Measurements from ENCODE around the gene CPT1A. TPM values are rescaled to one million over a fixed set of nuclear protein-coding genes. Genes with fewer than 3 reads are reported as not detected.

Gene CPT1A
- total RNA-seq, 2 donors from 2014 or later: 26.7 to 32.3 TPM

DNA sequence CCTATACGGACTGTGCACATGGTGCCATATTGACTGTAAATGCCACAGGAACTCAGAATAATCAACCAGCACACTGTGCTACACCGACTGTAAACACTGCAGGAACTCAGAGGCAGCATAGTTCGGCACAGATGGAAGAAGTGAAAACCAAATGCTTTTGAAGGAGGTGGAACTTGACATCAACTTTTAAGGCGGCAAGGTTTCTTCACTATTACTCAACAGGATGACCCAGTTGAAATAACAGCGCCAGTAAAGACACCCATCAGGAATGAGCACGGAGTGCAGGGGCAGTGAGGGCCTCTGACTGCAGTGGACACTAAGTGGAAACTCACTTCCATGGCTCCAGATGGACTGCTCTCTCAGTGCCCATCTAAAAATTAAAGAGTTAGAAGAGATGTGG is 106.1 kb downstream of the CPT1A start:
- ATAC-seq: peak in 1 of 2 donors; percentile 25

DNA sequence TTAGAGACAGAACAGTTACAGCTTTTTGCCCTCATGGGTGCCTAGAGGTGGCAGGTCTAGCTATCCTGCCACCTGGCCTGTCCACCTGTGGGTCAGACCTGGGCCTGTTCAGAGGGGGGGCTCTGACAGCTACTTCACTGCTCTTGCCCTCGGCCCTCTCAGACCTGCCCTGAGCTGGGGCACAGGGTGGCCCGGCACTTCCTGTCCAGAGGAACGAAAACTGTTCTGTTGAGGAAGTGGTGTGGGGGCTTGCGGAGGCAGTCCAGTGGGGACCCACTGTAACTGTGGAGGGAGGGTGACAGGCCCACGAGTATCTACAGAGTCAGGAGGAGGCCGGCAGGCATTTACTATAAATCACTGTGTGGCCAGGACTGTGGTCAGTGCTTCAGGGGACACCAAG is 106.6 kb downstream of the CPT1A start:
- no peaks in the 10 kb centered on the region for H3K36me3 Mint-ChIP-seq
- no peak overlapping the region for H3K27ac Mint-ChIP-seq
- H3K9me3 Mint-ChIP-seq: no peaks in the 10 kb centered on the region
- DNase-seq (ENCODE audit: low spot score) (no peak), ATAC-seq (peak; percentile 24 to 50)
- H3K4me3 Mint-ChIP-seq: no peak overlapping the region
- H3K4me1 Mint-ChIP-seq (ENCODE audit: low read depth in 2 of 2): no peaks in the 10 kb centered on the region
- H3K27me3 Mint-ChIP-seq: peaks cover 0 to 8% of the 10 kb centered on the region in 2 donors

More for the DNA sequence above, 106.1 kb downstream of the CPT1A start:
- H3K9me3 Mint-ChIP-seq: no peaks in the 10 kb centered on the region
- H3K36me3 Mint-ChIP-seq: no peaks in the 10 kb centered on the region
- H3K27me3 Mint-ChIP-seq: peaks cover 0 to 8% of the 10 kb centered on the region in 2 donors
- no peak overlapping the region for H3K27ac Mint-ChIP-seq
- no peak overlapping the region for H3K4me3 Mint-ChIP-seq
- DNase-seq (ENCODE audit: low spot score): no peak
- H3K4me1 Mint-ChIP-seq (ENCODE audit: low read depth in 2 of 2): no peaks in the 10 kb centered on the region

- H3K4me3 Mint-ChIP-seq: no peak overlapping the region
These were observed 107.6 kb downstream of the CPT1A start for GRCh38 chr11:68734111-68734510.

GRCh38 chr11:68727783-68728182 is 113.9 kb downstream of the CPT1A start:
- ATAC-seq (no peak), DNase-seq (ENCODE audit: low spot score) (no peak)
- H3K27ac Mint-ChIP-seq: no peak overlapping the region
- no peaks in the 10 kb centered on the region for H3K36me3 Mint-ChIP-seq
- no peaks in the 10 kb centered on the region for H3K4me1 Mint-ChIP-seq (ENCODE audit: low read depth in 2 of 2)
- peaks cover 0 to 15% of the 10 kb centered on the region in 2 donors for H3K27me3 Mint-ChIP-seq
- no peak overlapping the region for H3K4me3 Mint-ChIP-seq
- H3K9me3 Mint-ChIP-seq: no peaks in the 10 kb centered on the region

More at GRCh38 chr11:68734111-68734510, 107.6 kb downstream of the CPT1A start:
- Mint-ChIP-seq H3K9me3 (no peaks in the 10 kb centered on the region), H3K36me3 (no peaks in the 10 kb centered on the region), H3K4me1 (ENCODE audit: low read depth in 2 of 2) (no peaks in the 10 kb centered on the region), H3K27me3 (peaks cover 0 to 8% of the 10 kb centered on the region in 2 donors), H3K27ac (no peak overlapping the region)
- DNase-seq (ENCODE audit: low spot score) (no peak), ATAC-seq (no peak)

- no peak for DNase-seq (ENCODE audit: low spot score)
- Mint-ChIP-seq H3K4me3 (no peak overlapping the region), H3K9me3 (no peaks in the 10 kb centered on the region), H3K4me1 (ENCODE audit: low read depth in 2 of 2) (no peaks in the 10 kb centered on the region), H3K27me3 (peaks cover 27% of the 10 kb centered on the region in 2 donors), H3K36me3 (no peaks in the 10 kb centered on the region), H3K27ac (no peak overlapping the region)
- no peak for ATAC-seq
These were observed 117.4 kb downstream of the CPT1A start for GRCh38 chr11:68724293-68724692.

- Mint-ChIP-seq H3K27me3 (peaks cover 27 to 36% of the 10 kb centered on the region in 2 donors), H3K27ac (no peak overlapping the region), H3K9me3 (no peaks in the 10 kb centered on the region), H3K4me3 (no peak overlapping the region), H3K36me3 (no peaks in the 10 kb centered on the region), H3K4me1 (ENCODE audit: low read depth in 2 of 2) (no peaks in the 10 kb centered on the region)
- ATAC-seq (no peak), DNase-seq (ENCODE audit: low spot score) (no peak)
These were observed 119.6 kb downstream of the CPT1A start for GRCh38 chr11:68722143-68722542.

- DNase-seq (ENCODE audit: low spot score): no peak
- no peaks in the 10 kb centered on the region for H3K9me3 Mint-ChIP-seq
- no peak for ATAC-seq
- no peaks in the 10 kb centered on the region for H3K4me1 Mint-ChIP-seq (ENCODE audit: low read depth in 2 of 2)
- H3K4me3 Mint-ChIP-seq: no peak overlapping the region
- H3K27ac Mint-ChIP-seq: no peak overlapping the region
- no peaks in the 10 kb centered on the region for H3K36me3 Mint-ChIP-seq
- H3K27me3 Mint-ChIP-seq: peaks cover 27 to 38% of the 10 kb centered on the region in 2 donors
These were observed 120.6 kb downstream of the CPT1A start for GRCh38 chr11:68721075-68721474.

- no peak overlapping the region for H3K27ac Mint-ChIP-seq
These were observed 126.1 kb downstream of the CPT1A start for GRCh38 chr11:68715456-68716122.

DNA sequence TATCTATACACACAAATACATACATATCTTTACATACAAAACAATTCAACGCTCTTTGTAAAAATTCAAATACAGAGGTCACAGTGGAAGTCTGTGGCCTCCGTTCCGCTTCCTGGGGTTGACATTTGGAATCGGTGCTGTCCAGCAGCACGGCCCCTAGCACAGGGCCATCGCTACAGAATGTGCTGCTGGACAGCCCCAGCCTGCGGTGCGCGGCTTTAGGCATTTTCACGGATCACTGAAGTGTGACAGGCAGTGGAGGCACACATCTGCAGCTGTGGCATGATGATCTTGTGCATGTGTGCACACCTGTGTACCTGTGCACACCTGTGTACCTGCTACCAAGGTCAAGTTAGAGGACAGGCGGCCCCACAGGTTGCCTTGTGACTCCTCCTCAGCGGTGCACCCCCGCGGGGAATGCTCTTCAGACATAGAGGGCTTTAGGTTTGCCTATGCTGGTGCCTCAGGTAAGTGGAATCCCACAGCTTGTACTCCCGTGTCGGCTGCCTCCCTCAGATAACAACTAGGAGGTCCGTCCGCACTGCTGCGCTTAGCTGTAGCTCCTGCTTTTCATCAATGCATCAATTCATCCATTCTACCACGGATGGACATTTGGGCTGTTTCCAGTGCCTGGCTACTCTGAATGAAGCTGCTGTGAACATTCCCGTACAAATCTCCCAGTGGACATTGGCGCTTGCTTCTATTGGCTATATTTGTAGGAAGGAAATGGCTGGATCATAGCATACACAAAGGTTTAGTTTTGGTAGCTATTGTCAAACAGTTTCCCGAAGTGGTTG is 127.5 kb downstream of the CPT1A start:
- Mint-ChIP-seq H3K36me3 (no peaks in the 10 kb centered on the region), H3K9me3 (no peaks in the 10 kb centered on the region), H3K27ac (no peak overlapping the region), H3K4me3 (no peak overlapping the region), H3K27me3 (peaks cover 11% of the 10 kb centered on the region in 2 donors), H3K4me1 (ENCODE audit: low read depth in 2 of 2) (no peaks in the 10 kb centered on the region)
- DNase-seq (ENCODE audit: low spot score): no peak
- no peak for ATAC-seq

More at GRCh38 chr11:68715456-68716122, 126.1 kb downstream of the CPT1A start:
- H3K27me3 Mint-ChIP-seq: peaks cover 16 to 19% of the 10 kb centered on the region in 2 donors
- no peak for DNase-seq (ENCODE audit: low spot score)
- no peaks in the 10 kb centered on the region for H3K36me3 Mint-ChIP-seq
- H3K4me1 Mint-ChIP-seq (ENCODE audit: low read depth in 2 of 2): no peaks in the 10 kb centered on the region
- no peaks in the 10 kb centered on the region for H3K9me3 Mint-ChIP-seq
- no peak for ATAC-seq
- H3K4me3 Mint-ChIP-seq: no peak overlapping the region

DNA sequence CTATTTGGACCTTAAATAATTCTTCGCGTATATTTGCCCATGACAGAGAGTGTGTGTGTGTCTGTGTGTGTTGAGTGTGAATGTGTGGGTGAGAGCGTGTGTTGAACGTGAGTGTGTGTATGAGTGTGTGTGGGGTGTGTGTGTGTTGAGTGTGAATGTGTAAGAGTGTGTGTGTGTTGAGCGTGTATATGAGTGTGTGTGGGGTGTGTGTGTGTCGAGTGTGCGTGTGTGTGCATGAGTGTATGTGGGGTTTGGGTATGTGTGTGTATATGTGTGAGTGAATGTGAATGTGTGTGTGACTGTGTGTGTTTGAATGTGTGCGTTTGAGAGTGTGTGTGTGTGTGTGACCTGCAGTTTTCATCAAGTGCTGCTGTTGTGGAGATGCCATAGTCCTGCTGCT is 130.6 kb downstream of the CPT1A start:
- no peaks in the 10 kb centered on the region for H3K9me3 Mint-ChIP-seq
- H3K27ac Mint-ChIP-seq: no peak overlapping the region
- H3K4me3 Mint-ChIP-seq: no peak overlapping the region
- peaks cover 0 to 4% of the 10 kb centered on the region in 2 donors for H3K27me3 Mint-ChIP-seq
- no peaks in the 10 kb centered on the region for H3K4me1 Mint-ChIP-seq (ENCODE audit: low read depth in 2 of 2)
- no peak for ATAC-seq
- no peak for DNase-seq (ENCODE audit: low spot score)
- H3K36me3 Mint-ChIP-seq: no peaks in the 10 kb centered on the region

DNA sequence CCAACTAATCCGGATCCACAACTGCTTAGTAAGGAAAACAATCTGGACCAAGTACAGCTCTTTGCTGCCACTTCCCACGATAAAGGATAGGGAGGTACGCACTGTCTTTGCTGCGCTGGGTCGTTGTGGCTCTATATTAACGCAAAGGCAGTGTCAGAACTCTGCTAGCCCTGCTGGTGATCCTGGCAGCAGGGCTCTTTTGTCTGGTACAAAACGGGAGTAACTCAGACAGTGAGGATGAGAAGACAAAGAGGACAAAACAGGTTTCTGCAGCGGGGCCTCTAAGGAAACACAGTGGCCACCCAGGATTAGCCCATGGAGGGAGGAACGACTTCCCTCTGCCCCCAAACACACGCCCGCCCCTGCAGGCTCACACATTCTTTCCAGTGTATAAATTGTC is 131.3 kb downstream of the CPT1A start:
- no peak for ATAC-seq
- Mint-ChIP-seq H3K4me1 (ENCODE audit: low read depth in 2 of 2) (no peaks in the 10 kb centered on the region), H3K9me3 (no peaks in the 10 kb centered on the region), H3K27me3 (peaks cover 0 to 4% of the 10 kb centered on the region in 2 donors), H3K36me3 (no peaks in the 10 kb centered on the region), H3K27ac (no peak overlapping the region), H3K4me3 (no peak overlapping the region)
- no peak for DNase-seq (ENCODE audit: low spot score)

GRCh38 chr11:68709062-68709461 is 132.7 kb downstream of the CPT1A start:
- no peaks in the 10 kb centered on the region for H3K4me1 Mint-ChIP-seq (ENCODE audit: low read depth in 2 of 2)
- peaks cover 0 to 4% of the 10 kb centered on the region in 2 donors for H3K27me3 Mint-ChIP-seq
- no peaks in the 10 kb centered on the region for H3K9me3 Mint-ChIP-seq
- DNase-seq (ENCODE audit: low spot score) (no peak), ATAC-seq (no peak)
- H3K27ac Mint-ChIP-seq: no peak overlapping the region
- H3K4me3 Mint-ChIP-seq: no peak overlapping the region
- no peaks in the 10 kb centered on the region for H3K36me3 Mint-ChIP-seq

DNA sequence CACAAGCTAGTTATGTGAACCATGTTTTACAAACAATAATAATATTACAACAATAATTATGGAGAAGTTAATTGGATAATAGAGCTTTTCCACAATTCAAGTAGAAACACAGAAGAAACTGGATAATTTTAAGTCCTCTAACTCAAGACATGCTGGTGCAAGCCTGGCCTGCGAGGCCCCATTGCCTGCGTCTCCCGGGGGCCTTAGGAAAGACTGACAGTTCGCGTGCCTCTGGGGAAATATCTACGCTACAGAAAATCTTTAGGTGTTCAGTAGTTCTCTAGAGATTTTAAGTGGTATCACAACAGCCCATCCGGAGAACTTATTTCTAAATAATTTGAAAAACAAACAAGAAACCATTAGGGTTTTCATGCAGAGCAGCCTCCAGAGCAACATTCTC is 134.2 kb downstream of the CPT1A start:
- DNase-seq (ENCODE audit: low spot score): no peak
- no peak overlapping the region for H3K27ac Mint-ChIP-seq
- no peak for ATAC-seq
- no peaks in the 10 kb centered on the region for H3K4me1 Mint-ChIP-seq (ENCODE audit: low read depth in 2 of 2)
- no peaks in the 10 kb centered on the region for H3K36me3 Mint-ChIP-seq
- no peak overlapping the region for H3K4me3 Mint-ChIP-seq
- peaks cover 10 to 12% of the 10 kb centered on the region in 2 donors for H3K27me3 Mint-ChIP-seq
- H3K9me3 Mint-ChIP-seq: no peaks in the 10 kb centered on the region

DNA sequence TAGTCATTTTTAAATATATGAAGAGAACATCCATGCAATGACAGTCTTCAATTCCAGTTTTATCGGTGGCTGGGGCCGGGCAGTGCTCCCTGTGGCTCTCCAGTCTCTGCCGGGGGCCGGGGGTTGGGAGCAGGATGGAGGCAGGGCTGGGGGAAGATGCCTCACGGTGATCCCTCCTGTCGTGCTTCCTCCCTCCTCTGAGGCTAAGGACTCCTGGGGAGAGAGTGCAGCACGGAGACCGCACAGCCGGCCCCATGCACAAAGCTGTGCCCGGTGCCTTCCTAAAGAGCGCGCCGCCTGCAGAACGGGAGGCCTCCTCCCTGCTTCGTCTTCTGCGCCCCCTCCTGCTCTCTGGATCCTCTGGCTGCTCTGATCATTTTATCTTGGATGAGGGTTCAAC is 136.8 kb downstream of the CPT1A start:
- Mint-ChIP-seq H3K4me1 (ENCODE audit: low read depth in 2 of 2) (no peaks in the 10 kb centered on the region), H3K9me3 (no peaks in the 10 kb centered on the region), H3K4me3 (no peak overlapping the region), H3K27me3 (peaks cover 11 to 30% of the 10 kb centered on the region in 2 donors), H3K27ac (no peak overlapping the region), H3K36me3 (no peaks in the 10 kb centered on the region)
- ATAC-seq: peak in 1 of 2 donors; percentile 20
- no peak for DNase-seq (ENCODE audit: low spot score)
